ENCODE data around the gene DBR1. TPM values are rescaled to one million over a fixed set of nuclear protein-coding genes. Genes with fewer than 3 reads are reported as not detected.

Gene DBR1
- total RNA-seq: 10 to 100 TPM in 5 of 6 donors, 1 to 10 TPM in 1; 3.7 to 20.6 (median 14.4) TPM

- Histone ChIP-seq H3K4me1 (peaks cover 20 to 23% (median 22%) of the 10 kb centered on the region in 4 donors), H3K36me3 (peaks cover 0 to 21% (median 7%) of the 10 kb centered on the region in 4 donors), H3K9me3 (no peaks in the 10 kb centered on the region), H3K27me3 (no peaks in the 10 kb centered on the region), H3K4me3 (peak within 1 kb of the TSS; percentile 54 to 97 (median 78)), H3K27ac (peak within 1 kb of the TSS; percentile 76 to 91 (median 86))
- ATAC-seq (ENCODE audit: low FRiP score in 2 of 2) (peak; percentile 93 to 97), DNase-seq (peak; percentile 84 to 94)
- WGBS, 2 donors: 0 to 1% methylated on average over 12 to 37 of the region's 38 CpGs
- TF ChIP-seq POLR2A (IDR thresholded peaks at IDR 0.05) (peak in 3 of 4 donors; percentile 65 to 86 (median 83)), POLR2AphosphoS5 (IDR thresholded peaks at IDR 0.05) (peak; percentile 35 to 74), EP300 (IDR thresholded peaks at IDR 0.05) (no peak), CTCF (IDR thresholded peaks at IDR 0.05) (peak in 2 of 6 experiments; percentile 12 to 15)
Observed at GRCh38 chr3:138174421-138175131, at the start of gene DBR1. DBR1 (minus strand) TSS chr3:138174921; CDS start chr3:138174795, 126 bp downstream.

GRCh38 chr3:138222942-138223287 is 48.2 kb upstream of the DBR1 start:
- Histone ChIP-seq H3K4me3 (no peak overlapping the region), H3K36me3 (peaks cover 11 to 57% (median 36%) of the 10 kb centered on the region in 4 donors), H3K4me1 (peaks cover 8 to 30% (median 16%) of the 10 kb centered on the region in 4 donors), H3K9me3 (no peaks in the 10 kb centered on the region), H3K27me3 (no peaks in the 10 kb centered on the region), H3K27ac (peak overlapping the region in 1 of 4 donors; percentile 49)
- TF ChIP-seq EP300 (IDR thresholded peaks at IDR 0.05): no peak
- ATAC-seq (ENCODE audit: low FRiP score in 2 of 2) (no peak), DNase-seq (no peak)
- 80 to 81% methylated on average over 2 of the region's 2 CpGs for WGBS, 2 donors

- TF ChIP-seq EP300 (IDR thresholded peaks at IDR 0.05) (no peak), POLR2A (IDR thresholded peaks at IDR 0.05) (no peak), CTCF (IDR thresholded peaks at IDR 0.05) (no peak), POLR2AphosphoS5 (IDR thresholded peaks at IDR 0.05) (no peak)
- Histone ChIP-seq H3K9me3 (no peaks in the 10 kb centered on the region), H3K4me3 (peak overlapping the region in 1 of 4 donors; percentile 11), H3K27ac (peak overlapping the region in 2 of 4 donors; percentile 44 to 55), H3K4me1 (peaks cover 8 to 30% (median 16%) of the 10 kb centered on the region in 4 donors), H3K36me3 (peaks cover 11 to 51% (median 33%) of the 10 kb centered on the region in 4 donors), H3K27me3 (no peaks in the 10 kb centered on the region)
- WGBS, 2 donors: 54 to 56% methylated on average over 2 of the region's 2 CpGs
- ATAC-seq (ENCODE audit: low FRiP score in 2 of 2): no peak
- no peak for DNase-seq
Observed at GRCh38 chr3:138222131-138222941, 47.6 kb upstream of the DBR1 start.

GRCh38 chr3:138220788-138221187 is 46.1 kb upstream of the DBR1 start:
- 96 to 100% methylated on average over 4 of the region's 4 CpGs for WGBS, 2 donors
- Histone ChIP-seq H3K27me3 (no peaks in the 10 kb centered on the region), H3K27ac (no peak overlapping the region), H3K9me3 (no peaks in the 10 kb centered on the region), H3K4me3 (no peak overlapping the region), H3K36me3 (peaks cover 11 to 38% (median 25%) of the 10 kb centered on the region in 4 donors), H3K4me1 (peaks cover 8 to 30% (median 16%) of the 10 kb centered on the region in 4 donors)
- no peak for TF ChIP-seq POLR2AphosphoS5 (IDR thresholded peaks at IDR 0.05)
- TF ChIP-seq POLR2A (IDR thresholded peaks at IDR 0.05): no peak
- no peak for TF ChIP-seq CTCF (IDR thresholded peaks at IDR 0.05)
- TF ChIP-seq EP300 (IDR thresholded peaks at IDR 0.05): no peak
- no peak for DNase-seq
- no peak for ATAC-seq (ENCODE audit: low FRiP score in 2 of 2)

GRCh38 chr3:138220242-138220641 is 45.5 kb upstream of the DBR1 start:
- H3K4me1 ChIP-seq: peaks cover 8 to 30% (median 16%) of the 10 kb centered on the region in 4 donors
- TF ChIP-seq EP300 (IDR thresholded peaks at IDR 0.05) (no peak), POLR2AphosphoS5 (IDR thresholded peaks at IDR 0.05) (no peak), CTCF (IDR thresholded peaks at IDR 0.05) (no peak), POLR2A (IDR thresholded peaks at IDR 0.05) (no peak)
- no peak for DNase-seq
- WGBS, 2 donors: 98 to 100% methylated on average over 1 of the region's 1 CpG
- peaks cover 8 to 35% (median 20%) of the 10 kb centered on the region in 4 donors for H3K36me3 ChIP-seq
- no peaks in the 10 kb centered on the region for H3K9me3 ChIP-seq
- H3K27ac ChIP-seq: no peak overlapping the region
- no peaks in the 10 kb centered on the region for H3K27me3 ChIP-seq
- ATAC-seq (ENCODE audit: low FRiP score in 2 of 2): no peak
- no peak overlapping the region for H3K4me3 ChIP-seq

Data from upper lobe of left lung (tissue), 6 donors.